Ishikawa (cell line): Measurements from ENCODE around the gene ETV6.

Source experiments
- EP300 ChIP-seq: IDR thresholded peaks from 2 replicates; pipeline ENCODE4 v1.6.1; 2012; ENCODE audit warnings: borderline replicate concordance
- RAD21 ChIP-seq: IDR thresholded peaks from 2 replicates; pipeline ENCODE4 v1.6.1; 2012; ENCODE audit warnings: low read depth
- TAF1 ChIP-seq: IDR thresholded peaks from 2 replicates; pipeline ENCODE4 v1.6.1; 2012; ENCODE audit warnings: low read depth, mild to moderate bottlenecking
- TEAD4 ChIP-seq: IDR thresholded peaks from 2 replicates; pipeline ENCODE4 v1.6.1; 2012
- YY1 ChIP-seq: IDR thresholded peaks from 2 replicates; pipeline ENCODE4 v1.6.1; 2012; ENCODE audit warnings: low read depth
- TF ChIP-seq, protein P1 (sequence below): IDR thresholded peaks from 2 replicates; pipeline ENCODE4 v1.6.1; 2012; ENCODE audit warnings: low read depth, mild to moderate bottlenecking

DNA sequence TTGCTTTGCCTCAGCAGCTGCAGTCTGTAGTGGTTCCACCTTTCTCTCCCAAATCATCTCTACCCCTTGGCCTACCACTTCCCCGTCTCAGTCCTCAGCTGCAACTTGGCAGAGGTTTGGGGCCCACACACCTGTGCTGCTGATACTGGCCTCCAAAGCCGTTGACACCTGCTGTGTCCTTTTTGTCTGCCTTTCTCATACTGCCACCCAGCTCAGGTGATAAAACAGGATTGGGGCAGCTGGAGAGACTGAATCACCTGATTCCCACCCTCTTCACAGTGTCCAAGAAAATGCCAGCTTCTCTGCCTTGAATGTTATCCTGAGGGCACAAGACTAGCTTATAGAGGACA, 103.7 kb downstream of the ETV6 start:
- TF ChIP-seq, protein P1, sequence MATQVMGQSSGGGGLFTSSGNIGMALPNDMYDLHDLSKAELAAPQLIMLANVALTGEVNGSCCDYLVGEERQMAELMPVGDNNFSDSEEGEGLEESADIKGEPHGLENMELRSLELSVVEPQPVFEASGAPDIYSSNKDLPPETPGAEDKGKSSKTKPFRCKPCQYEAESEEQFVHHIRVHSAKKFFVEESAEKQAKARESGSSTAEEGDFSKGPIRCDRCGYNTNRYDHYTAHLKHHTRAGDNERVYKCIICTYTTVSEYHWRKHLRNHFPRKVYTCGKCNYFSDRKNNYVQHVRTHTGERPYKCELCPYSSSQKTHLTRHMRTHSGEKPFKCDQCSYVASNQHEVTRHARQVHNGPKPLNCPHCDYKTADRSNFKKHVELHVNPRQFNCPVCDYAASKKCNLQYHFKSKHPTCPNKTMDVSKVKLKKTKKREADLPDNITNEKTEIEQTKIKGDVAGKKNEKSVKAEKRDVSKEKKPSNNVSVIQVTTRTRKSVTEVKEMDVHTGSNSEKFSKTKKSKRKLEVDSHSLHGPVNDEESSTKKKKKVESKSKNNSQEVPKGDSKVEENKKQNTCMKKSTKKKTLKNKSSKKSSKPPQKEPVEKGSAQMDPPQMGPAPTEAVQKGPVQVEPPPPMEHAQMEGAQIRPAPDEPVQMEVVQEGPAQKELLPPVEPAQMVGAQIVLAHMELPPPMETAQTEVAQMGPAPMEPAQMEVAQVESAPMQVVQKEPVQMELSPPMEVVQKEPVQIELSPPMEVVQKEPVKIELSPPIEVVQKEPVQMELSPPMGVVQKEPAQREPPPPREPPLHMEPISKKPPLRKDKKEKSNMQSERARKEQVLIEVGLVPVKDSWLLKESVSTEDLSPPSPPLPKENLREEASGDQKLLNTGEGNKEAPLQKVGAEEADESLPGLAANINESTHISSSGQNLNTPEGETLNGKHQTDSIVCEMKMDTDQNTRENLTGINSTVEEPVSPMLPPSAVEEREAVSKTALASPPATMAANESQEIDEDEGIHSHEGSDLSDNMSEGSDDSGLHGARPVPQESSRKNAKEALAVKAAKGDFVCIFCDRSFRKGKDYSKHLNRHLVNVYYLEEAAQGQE, result no peak
- no peak for TF ChIP-seq EP300
- TF ChIP-seq YY1, result no peak
- no peak for TF ChIP-seq RAD21
- TF ChIP-seq TEAD4, result no peak
- TF ChIP-seq TAF1, result no peak
